Loucy (cell line): ENCODE results near the gene TP63.

Source experiments
- H2AFZ ChIP-seq: fragments of 200-600 bp; sonication (generic); 2 replicates; pipeline ENCODE4 v1.6.0; 2016; ENCODE audit warnings: antibody characterized with exemption, mild to moderate bottlenecking, low read length, moderate library complexity
- H3F3A ChIP-seq: fragments of 200-600 bp; 2 replicates; pipeline ENCODE4 v1.6.0; 2016; ENCODE audit warnings: antibody characterized with exemption, low read depth, mild to moderate bottlenecking
- H3K27me3 ChIP-seq: fragments of 200-600 bp; sonication (generic); 2 replicates; pipeline ENCODE4 v1.6.1; 2014; ENCODE audit warnings: low read length, mild to moderate bottlenecking; ENCODE audit not compliant: insufficient read depth, poor library complexity, severe bottlenecking
- H3K36me3 ChIP-seq: fragments of 200-600 bp; sonication (generic); 2 replicates; pipeline ENCODE4 v1.6.1; 2016; ENCODE audit warnings: low read length; ENCODE audit not compliant: insufficient read depth
- H3K4me1 ChIP-seq: fragments of 200-600 bp; sonication (generic); 2 replicates; pipeline ENCODE4 v1.5.1; 2014; ENCODE audit warnings: low read length, mild to moderate bottlenecking; ENCODE audit not compliant: insufficient read depth, poor library complexity, severe bottlenecking
- H3K4me2 ChIP-seq: fragments of 200-600 bp; sonication (generic); 2 replicates; pipeline ENCODE4 v1.6.0; 2014; ENCODE audit warnings: antibody characterized with exemption, low read length, low read depth, mild to moderate bottlenecking; ENCODE audit not compliant: poor library complexity, severe bottlenecking
- H3K4me3 ChIP-seq: fragments of 200-600 bp; sonication (generic); 2 replicates; pipeline ENCODE4 v1.5.1; 2014; ENCODE audit warnings: low read length, mild to moderate bottlenecking, mixed read lengths; ENCODE audit not compliant: poor library complexity, severe bottlenecking
- H3K79me2 ChIP-seq: fragments of 200-600 bp; sonication (generic); 2 replicates; pipeline ENCODE4 v1.6.1; 2014; ENCODE audit warnings: low read length; ENCODE audit not compliant: insufficient read depth
- H3K9ac ChIP-seq: fragments of 200-600 bp; sonication (generic); 2 replicates; pipeline ENCODE4 v1.6.0; 2014; ENCODE audit warnings: mild to moderate bottlenecking, low read depth, low read length, moderate library complexity; ENCODE audit not compliant: poor library complexity, severe bottlenecking
- H3K9me2 ChIP-seq: fragments of 200-600 bp; sonication (generic); replicated peaks from 2 replicates; pipeline ENCODE4 v1.6.1; 2016; ENCODE audit warnings: low read depth, low read length, mixed read lengths
- H3K9me3 ChIP-seq: fragments of 200-600 bp; sonication (generic); 2 replicates; pipeline ENCODE4 v1.6.1; 2014; ENCODE audit warnings: mild to moderate bottlenecking, antibody characterized with exemption, low read length, low read depth; ENCODE audit not compliant: insufficient read depth
- H4K20me1 ChIP-seq: fragments of 200-600 bp; sonication (generic); 2 replicates; pipeline ENCODE4 v1.6.0; 2014; ENCODE audit warnings: antibody characterized with exemption, low read length, mild to moderate bottlenecking; ENCODE audit not compliant: insufficient read depth, poor library complexity, severe bottlenecking
- CTCF ChIP-seq: fragments of 200-600 bp; sonication (generic); conservative IDR thresholded peaks from 2 replicates; pipeline ENCODE4 v1.5.1; 2014; ENCODE audit warnings: mild to moderate bottlenecking, antibody characterized with exemption, low read length
- EZH2phosphoT487 ChIP-seq: fragments of 200-600 bp; IDR thresholded peaks from 2 replicates; pipeline ENCODE4 v1.6.1; 2018; ENCODE audit warnings: antibody characterized with exemption, mild to moderate bottlenecking, moderate library complexity, borderline replicate concordance

TP63 gene

GRCh38 chr3:189838291-189838690 lies 207.1 kb downstream of the TP63 start:
- Histone ChIP-seq H3F3A (no peaks in the 10 kb centered on the region), H2AFZ (no peak overlapping the region; the same call in 1 of the 2 replicates), H3K79me2 (no peaks in the 10 kb centered on the region), H3K9me3 (no peaks in the 10 kb centered on the region), H3K4me2 (no peak overlapping the region), H4K20me1 (no peaks in the 10 kb centered on the region), H3K4me1 (no peaks in the 10 kb centered on the region), H3K36me3 (no peaks in the 10 kb centered on the region), H3K27me3 (no peaks in the 10 kb centered on the region), H3K4me3 (no peak overlapping the region), H3K9me2 (no peaks in the 10 kb centered on the region), H3K9ac (no peak overlapping the region)
- TF ChIP-seq EZH2phosphoT487: no peak
- TF ChIP-seq CTCF: no peak

GRCh38 chr3:189839576-189839975 lies 208.4 kb downstream of the TP63 start:
- TF ChIP-seq EZH2phosphoT487 (no peak), CTCF (no peak)
- H3K4me1 ChIP-seq: no peaks in the 10 kb centered on the region
- H3F3A ChIP-seq: no peaks in the 10 kb centered on the region
- no peak overlapping the region for H3K9ac ChIP-seq
- H3K27me3 ChIP-seq: no peaks in the 10 kb centered on the region
- H2AFZ ChIP-seq: no peak overlapping the region
- no peaks in the 10 kb centered on the region for H4K20me1 ChIP-seq
- H3K9me2 ChIP-seq: no peaks in the 10 kb centered on the region
- no peaks in the 10 kb centered on the region for H3K36me3 ChIP-seq
- no peaks in the 10 kb centered on the region for H3K9me3 ChIP-seq
- no peaks in the 10 kb centered on the region for H3K79me2 ChIP-seq
- no peak overlapping the region for H3K4me2 ChIP-seq
- H3K4me3 ChIP-seq: no peak overlapping the region

GRCh38 chr3:189841473-189842205 lies 210.4 kb downstream of the TP63 start:
- Histone ChIP-seq H2AFZ (no peak overlapping the region), H3K9me2 (no peaks in the 10 kb centered on the region), H3K9ac (no peak overlapping the region), H3K9me3 (no peaks in the 10 kb centered on the region), H3K36me3 (no peaks in the 10 kb centered on the region), H3F3A (no peaks in the 10 kb centered on the region), H3K4me1 (peaks cover 6% of the 10 kb centered on the region), H4K20me1 (no peaks in the 10 kb centered on the region), H3K4me2 (no peak overlapping the region), H3K4me3 (no peak overlapping the region), H3K79me2 (no peaks in the 10 kb centered on the region), H3K27me3 (no peaks in the 10 kb centered on the region)
- TF ChIP-seq CTCF (no peak), EZH2phosphoT487 (no peak)
